Endothelial cell (in vitro differentiated cells): ENCODE results near the gene AKR7A3. TPM values are rescaled to one million over a fixed set of nuclear protein-coding genes. Genes with fewer than 3 reads are reported as not detected.
"Not testable (repeated sequence)": the region's sequence is repeated elsewhere in the genome, so short reads cannot be mapped to it uniquely, and the experiment has no call there.

Experiments
- DNase-seq: peaks from one replicate; pipeline ENCODE4 v3.0.0; 2021; ENCODE audit warnings: low spot score
- H3K27ac Mint-ChIP-seq: one replicate; pipeline ENCODE4 v1.8.0; 2021; ENCODE audit warnings: mixed read lengths, inconsistent platforms; ENCODE audit not compliant: unreplicated experiment
- H3K27me3 Mint-ChIP-seq: one replicate; pipeline ENCODE4 v1.8.0; 2021; ENCODE audit warnings: mild to moderate bottlenecking, moderate library complexity, mixed read lengths, inconsistent platforms; ENCODE audit not compliant: unreplicated experiment
- H3K36me3 Mint-ChIP-seq: one replicate; pipeline ENCODE4 v1.8.0; 2021; ENCODE audit warnings: mild to moderate bottlenecking, low read depth, mixed read lengths, inconsistent platforms; ENCODE audit not compliant: unreplicated experiment
- H3K4me1 Mint-ChIP-seq: one replicate; pipeline ENCODE4 v1.8.0; 2021; ENCODE audit warnings: mild to moderate bottlenecking, mixed read lengths, inconsistent platforms; ENCODE audit not compliant: unreplicated experiment
- H3K4me3 Mint-ChIP-seq: one replicate; pipeline ENCODE4 v1.8.0; 2021; ENCODE audit warnings: mild to moderate bottlenecking, mixed read lengths, inconsistent platforms; ENCODE audit not compliant: unreplicated experiment
- H3K9me3 Mint-ChIP-seq: one replicate; pipeline ENCODE4 v1.8.0; 2021; ENCODE audit warnings: mixed read lengths, inconsistent platforms; ENCODE audit not compliant: unreplicated experiment
- long read RNA-seq: library from polyadenylated mRNA; unstranded; transcript quantifications from one replicate; pipeline ENCODE4 v2.0.0, GENCODE V29; 2020; ENCODE audit not compliant: unreplicated experiment
- total RNA-seq: library from RNA; stranded (reverse); fragmentation: NEBNext Ultra II Directional; extraction: Animal tissue kit (Norgen Biotek cat#: 25700); gene quantifications from one replicate; pipeline ENCODE4 v1.2.1, GENCODE V29; 2021; ENCODE audit not compliant: unreplicated experiment
- TF ChIP-seq, protein P1 (sequence below): fragments of 200-600 bp; sonication (generic); IDR thresholded peaks from one replicate; pipeline ENCODE4 v1.5.0; 2021; ENCODE audit warnings: antibody characterized with exemption; ENCODE audit not compliant: unreplicated experiment

Gene AKR7A3
- total RNA-seq: 1.1 TPM
- long read RNA-seq: 0 reads

DNA sequence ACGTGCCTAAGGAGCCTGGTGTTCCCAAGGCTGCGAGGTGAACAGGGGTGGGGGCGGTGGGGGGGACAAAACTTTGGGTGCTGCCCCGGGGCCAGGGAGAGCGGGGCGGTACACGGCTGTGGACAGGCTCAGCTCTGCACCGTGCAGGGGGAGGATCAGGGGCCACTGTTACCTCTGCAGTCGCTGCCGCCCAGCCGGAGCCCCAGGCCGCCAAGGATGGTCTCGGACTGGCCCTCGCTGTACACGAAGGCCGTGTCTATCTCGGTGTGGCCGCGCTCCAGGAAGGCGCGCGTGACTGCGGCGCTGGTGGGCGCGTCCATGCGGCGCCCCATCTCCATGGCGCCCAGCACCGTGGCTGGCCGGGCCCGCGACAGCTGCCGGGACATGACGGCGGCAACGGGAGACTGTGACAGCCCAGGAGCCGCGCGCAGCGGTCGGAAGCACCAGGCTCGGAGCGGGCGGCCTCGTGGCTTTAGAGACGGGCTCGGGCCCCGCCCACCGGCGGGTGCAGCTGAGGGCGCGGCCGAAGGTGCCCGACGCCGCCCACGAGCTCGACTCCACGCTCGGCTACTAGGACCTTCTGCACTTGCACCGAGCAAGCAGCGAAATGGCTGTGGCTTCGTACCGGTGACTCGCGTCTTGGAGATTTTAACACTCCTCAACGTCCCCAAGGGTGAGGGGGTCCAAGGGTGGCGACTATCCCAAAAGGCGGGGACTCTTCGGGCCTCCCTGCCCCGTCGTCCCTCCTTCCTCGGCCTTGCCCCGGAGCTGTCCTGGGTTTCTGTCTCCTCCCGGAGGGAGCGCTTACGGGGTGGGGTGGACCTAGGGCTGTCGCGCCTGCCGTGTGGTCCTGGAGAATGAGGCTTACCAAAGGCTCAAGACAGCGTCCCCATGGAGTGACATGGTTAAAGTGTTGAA, at the start of gene AKR7A3:
AKR7A3 (minus strand) TSS at position 447 of the 918 bp plus-strand sequence; CDS start at position 386, 61 bp downstream.
- peaks cover 14% of the 10 kb centered on the region for H3K27me3 Mint-ChIP-seq
- H3K4me3 Mint-ChIP-seq, H3K27ac Mint-ChIP-seq, H3K36me3 Mint-ChIP-seq, H3K9me3 Mint-ChIP-seq, DNase-seq, H3K4me1 Mint-ChIP-seq: not testable (repeated sequence)

DNA sequence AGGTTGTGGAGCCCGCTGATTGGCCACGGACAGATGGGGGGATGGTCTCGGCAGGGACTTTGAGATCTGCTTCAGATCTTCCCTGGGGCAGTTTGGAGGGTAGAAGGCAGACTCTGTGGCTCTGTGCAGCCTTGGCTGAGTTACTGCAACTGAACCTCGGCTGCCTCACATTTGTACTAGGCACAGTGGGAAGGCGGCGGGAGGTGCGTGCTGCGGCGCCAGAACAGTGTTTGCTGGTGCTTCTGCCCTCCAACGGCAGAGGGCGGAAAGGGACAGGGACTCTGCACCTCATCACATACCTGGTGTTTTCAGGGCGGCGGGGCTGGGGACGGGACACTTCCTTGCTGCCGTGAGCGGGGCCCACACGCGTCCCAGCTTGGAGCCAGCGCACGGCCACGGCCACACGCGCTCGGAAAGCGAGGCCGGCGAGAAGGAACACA, 49.8 kb upstream of the AKR7A3 start:
- peak overlapping the region; percentile 37 for H3K4me3 Mint-ChIP-seq
- H3K4me1 Mint-ChIP-seq: no peaks in the 10 kb centered on the region
- DNase-seq: peak; percentile 55
- TF ChIP-seq, protein P1, sequence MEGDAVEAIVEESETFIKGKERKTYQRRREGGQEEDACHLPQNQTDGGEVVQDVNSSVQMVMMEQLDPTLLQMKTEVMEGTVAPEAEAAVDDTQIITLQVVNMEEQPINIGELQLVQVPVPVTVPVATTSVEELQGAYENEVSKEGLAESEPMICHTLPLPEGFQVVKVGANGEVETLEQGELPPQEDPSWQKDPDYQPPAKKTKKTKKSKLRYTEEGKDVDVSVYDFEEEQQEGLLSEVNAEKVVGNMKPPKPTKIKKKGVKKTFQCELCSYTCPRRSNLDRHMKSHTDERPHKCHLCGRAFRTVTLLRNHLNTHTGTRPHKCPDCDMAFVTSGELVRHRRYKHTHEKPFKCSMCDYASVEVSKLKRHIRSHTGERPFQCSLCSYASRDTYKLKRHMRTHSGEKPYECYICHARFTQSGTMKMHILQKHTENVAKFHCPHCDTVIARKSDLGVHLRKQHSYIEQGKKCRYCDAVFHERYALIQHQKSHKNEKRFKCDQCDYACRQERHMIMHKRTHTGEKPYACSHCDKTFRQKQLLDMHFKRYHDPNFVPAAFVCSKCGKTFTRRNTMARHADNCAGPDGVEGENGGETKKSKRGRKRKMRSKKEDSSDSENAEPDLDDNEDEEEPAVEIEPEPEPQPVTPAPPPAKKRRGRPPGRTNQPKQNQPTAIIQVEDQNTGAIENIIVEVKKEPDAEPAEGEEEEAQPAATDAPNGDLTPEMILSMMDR: peak; percentile 35
- peaks cover 8% of the 10 kb centered on the region for H3K36me3 Mint-ChIP-seq
- no peaks in the 10 kb centered on the region for H3K9me3 Mint-ChIP-seq
- H3K27me3 Mint-ChIP-seq: peaks cover 13% of the 10 kb centered on the region
- no peak overlapping the region for H3K27ac Mint-ChIP-seq

DNA sequence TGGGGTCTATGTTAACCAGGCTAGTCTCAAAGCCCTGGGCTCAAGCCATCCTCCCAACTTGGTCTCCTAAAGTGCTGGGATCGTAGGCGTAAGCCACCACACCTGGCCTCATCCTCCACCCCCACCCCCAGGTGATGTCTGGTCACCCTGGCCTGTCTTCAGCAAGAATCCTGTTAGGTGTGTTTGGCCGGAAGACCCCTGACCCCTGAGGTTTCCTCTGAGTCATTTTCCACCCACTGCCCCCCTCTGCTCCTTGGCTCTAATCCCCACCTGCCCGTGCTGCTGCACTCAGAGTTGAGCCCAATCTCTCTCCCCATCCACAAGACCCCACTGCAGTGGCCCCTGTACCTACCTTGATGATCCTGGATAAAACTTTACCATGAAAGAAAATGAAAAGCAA, 48.7 kb upstream of the AKR7A3 start:
- DNase-seq: no peak
- Mint-ChIP-seq H3K4me1 (no peaks in the 10 kb centered on the region), H3K27me3 (peaks cover 12% of the 10 kb centered on the region), H3K4me3 (no peak overlapping the region), H3K36me3 (peaks cover 3% of the 10 kb centered on the region), H3K9me3 (no peaks in the 10 kb centered on the region), H3K27ac (no peak overlapping the region)
- TF ChIP-seq, protein P1: no peak

DNA sequence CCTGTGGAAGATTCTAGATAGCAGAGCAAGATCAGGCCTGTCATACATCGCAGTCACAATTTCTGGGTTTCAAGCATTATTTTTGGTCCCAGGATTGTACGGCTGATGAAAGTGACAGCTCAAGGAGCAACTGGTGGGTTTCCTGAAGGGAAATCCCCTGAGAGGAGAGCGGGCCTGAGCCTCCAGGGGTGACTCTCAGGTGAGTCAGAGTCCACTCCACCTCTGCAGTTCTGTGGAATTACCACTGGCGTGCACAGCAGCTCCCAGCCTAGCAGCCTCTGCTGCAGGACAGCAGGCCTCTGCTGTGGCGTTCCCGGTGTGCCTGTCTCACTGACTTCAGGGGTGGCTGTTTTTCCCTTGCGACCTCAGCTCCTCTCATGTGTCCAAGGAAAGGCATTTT, 48.0 kb upstream of the AKR7A3 start:
- H3K27me3 Mint-ChIP-seq: peaks cover 12% of the 10 kb centered on the region
- no peaks in the 10 kb centered on the region for H3K9me3 Mint-ChIP-seq
- no peak overlapping the region for H3K27ac Mint-ChIP-seq
- DNase-seq: no peak
- TF ChIP-seq, protein P1: no peak
- no peaks in the 10 kb centered on the region for H3K4me1 Mint-ChIP-seq
- no peak overlapping the region for H3K4me3 Mint-ChIP-seq
- H3K36me3 Mint-ChIP-seq: peaks cover 3% of the 10 kb centered on the region

DNA sequence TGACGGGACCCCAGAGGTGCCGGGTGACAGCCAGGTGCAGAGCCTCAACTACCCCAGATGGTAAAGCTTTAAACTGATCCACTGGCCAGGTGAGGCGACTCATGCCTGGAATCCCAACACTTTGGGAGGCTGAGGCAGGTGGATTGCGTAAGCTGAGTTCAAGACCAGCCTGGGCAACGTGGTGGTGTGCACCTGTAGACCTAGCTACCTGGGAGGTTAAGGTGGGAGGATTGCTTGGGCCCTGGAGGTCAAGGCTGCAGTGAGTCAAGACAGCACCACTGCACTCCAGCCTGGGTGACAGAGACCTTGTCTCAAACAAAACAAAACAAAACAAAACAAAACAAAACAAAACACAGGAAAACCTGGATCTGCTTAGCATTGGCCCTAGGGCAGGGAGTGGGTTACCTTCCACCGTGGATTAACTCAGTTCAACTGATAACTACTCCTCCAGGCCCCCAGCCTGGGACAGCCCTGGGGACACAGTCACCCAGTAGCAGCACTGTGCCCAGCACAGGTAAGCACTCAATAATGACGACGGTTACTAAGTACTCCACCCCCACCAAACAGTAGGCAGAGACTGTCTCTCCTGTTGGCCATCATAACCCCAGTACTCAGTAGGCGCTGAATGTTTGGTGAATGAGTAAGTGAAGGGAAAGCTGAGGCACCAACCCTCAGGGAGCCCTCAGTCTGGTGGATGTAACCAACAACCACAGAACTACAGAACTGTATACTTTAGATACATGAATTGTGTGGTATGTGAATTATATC, 45.2 kb upstream of the AKR7A3 start:
- H3K36me3 Mint-ChIP-seq: peaks cover 4% of the 10 kb centered on the region
- no peak overlapping the region for H3K4me3 Mint-ChIP-seq
- no peaks in the 10 kb centered on the region for H3K4me1 Mint-ChIP-seq
- H3K27ac Mint-ChIP-seq: no peak overlapping the region
- H3K27me3 Mint-ChIP-seq: peaks cover 10% of the 10 kb centered on the region
- H3K9me3 Mint-ChIP-seq: no peaks in the 10 kb centered on the region
- TF ChIP-seq, protein P1: no peak
- DNase-seq: no peak
